WTC11 (cell line): ENCODE results near the gene DTNA.

Experiments
- NFE2L1 ChIP-seq: sonication (generic); formaldehyde crosslinking; IDR thresholded peaks from 2 replicates; pipeline ENCODE4 v1.8.1; 2023; ENCODE audit warnings: missing genetic modification reagents
- ZNF317 ChIP-seq: sonication (generic); formaldehyde crosslinking; IDR thresholded peaks from 2 replicates; pipeline ENCODE4 v1.8.1; 2023; ENCODE audit warnings: low read depth, mild to moderate bottlenecking, moderate library complexity, missing genetic modification reagents, borderline replicate concordance
- TF ChIP-seq, protein P1 (sequence below): sonication (generic); formaldehyde crosslinking; IDR thresholded peaks from 2 replicates; pipeline ENCODE4 v1.8.1; 2023; ENCODE audit warnings: mild to moderate bottlenecking, missing genetic modification reagents, borderline replicate concordance
- TF ChIP-seq, protein P2 (sequence below): fragments of 200-600 bp; IDR thresholded peaks from 2 replicates; pipeline ENCODE4 v1.8.0; 2022; ENCODE audit warnings: antibody characterized with exemption

DNA sequence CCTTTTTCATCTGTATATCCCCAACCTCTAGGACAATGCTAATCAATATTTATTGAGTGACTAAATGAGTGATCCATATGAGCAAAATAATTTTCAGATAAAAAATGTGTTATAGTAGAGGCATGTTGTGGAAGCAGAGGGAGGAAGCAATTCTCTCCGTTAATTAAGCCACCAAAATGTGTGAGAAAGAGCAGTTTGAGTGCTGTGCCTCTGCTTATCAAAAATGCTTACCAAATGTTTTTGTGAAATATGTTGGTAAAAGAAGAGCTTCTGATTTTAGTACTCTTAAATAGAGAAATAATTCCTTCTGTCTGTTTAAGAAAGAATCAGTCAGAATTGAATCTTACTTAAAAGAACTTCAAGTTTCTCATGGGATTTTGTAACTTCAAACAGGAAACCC lies 90.3 kb downstream of the DTNA start:
- TF ChIP-seq, protein P1, sequence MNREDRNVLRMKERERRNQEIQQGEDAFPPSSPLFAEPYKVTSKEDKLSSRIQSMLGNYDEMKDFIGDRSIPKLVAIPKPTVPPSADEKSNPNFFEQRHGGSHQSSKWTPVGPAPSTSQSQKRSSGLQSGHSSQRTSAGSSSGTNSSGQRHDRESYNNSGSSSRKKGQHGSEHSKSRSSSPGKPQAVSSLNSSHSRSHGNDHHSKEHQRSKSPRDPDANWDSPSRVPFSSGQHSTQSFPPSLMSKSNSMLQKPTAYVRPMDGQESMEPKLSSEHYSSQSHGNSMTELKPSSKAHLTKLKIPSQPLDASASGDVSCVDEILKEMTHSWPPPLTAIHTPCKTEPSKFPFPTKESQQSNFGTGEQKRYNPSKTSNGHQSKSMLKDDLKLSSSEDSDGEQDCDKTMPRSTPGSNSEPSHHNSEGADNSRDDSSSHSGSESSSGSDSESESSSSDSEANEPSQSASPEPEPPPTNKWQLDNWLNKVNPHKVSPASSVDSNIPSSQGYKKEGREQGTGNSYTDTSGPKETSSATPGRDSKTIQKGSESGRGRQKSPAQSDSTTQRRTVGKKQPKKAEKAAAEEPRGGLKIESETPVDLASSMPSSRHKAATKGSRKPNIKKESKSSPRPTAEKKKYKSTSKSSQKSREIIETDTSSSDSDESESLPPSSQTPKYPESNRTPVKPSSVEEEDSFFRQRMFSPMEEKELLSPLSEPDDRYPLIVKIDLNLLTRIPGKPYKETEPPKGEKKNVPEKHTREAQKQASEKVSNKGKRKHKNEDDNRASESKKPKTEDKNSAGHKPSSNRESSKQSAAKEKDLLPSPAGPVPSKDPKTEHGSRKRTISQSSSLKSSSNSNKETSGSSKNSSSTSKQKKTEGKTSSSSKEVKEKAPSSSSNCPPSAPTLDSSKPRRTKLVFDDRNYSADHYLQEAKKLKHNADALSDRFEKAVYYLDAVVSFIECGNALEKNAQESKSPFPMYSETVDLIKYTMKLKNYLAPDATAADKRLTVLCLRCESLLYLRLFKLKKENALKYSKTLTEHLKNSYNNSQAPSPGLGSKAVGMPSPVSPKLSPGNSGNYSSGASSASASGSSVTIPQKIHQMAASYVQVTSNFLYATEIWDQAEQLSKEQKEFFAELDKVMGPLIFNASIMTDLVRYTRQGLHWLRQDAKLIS (CRISPR knock-in tag), result no peak
- TF ChIP-seq, protein P2, sequence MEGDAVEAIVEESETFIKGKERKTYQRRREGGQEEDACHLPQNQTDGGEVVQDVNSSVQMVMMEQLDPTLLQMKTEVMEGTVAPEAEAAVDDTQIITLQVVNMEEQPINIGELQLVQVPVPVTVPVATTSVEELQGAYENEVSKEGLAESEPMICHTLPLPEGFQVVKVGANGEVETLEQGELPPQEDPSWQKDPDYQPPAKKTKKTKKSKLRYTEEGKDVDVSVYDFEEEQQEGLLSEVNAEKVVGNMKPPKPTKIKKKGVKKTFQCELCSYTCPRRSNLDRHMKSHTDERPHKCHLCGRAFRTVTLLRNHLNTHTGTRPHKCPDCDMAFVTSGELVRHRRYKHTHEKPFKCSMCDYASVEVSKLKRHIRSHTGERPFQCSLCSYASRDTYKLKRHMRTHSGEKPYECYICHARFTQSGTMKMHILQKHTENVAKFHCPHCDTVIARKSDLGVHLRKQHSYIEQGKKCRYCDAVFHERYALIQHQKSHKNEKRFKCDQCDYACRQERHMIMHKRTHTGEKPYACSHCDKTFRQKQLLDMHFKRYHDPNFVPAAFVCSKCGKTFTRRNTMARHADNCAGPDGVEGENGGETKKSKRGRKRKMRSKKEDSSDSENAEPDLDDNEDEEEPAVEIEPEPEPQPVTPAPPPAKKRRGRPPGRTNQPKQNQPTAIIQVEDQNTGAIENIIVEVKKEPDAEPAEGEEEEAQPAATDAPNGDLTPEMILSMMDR, result no peak
- TF ChIP-seq ZNF317 (CRISPR knock-in tag), result no peak
- no peak for TF ChIP-seq NFE2L1 (CRISPR knock-in tag)
